Astrocyte (in vitro differentiated cells and primary cell): ENCODE measurements around the gene PDZD2. TPM values are rescaled to one million over a fixed set of nuclear protein-coding genes. Genes with fewer than 3 reads are reported as not detected.

ENCODE experiments used
- DNase-seq: peaks from one replicate; pipeline ENCODE4 v3.0.0-alpha.2; 2010; ENCODE audit warnings: low read depth
- FAIRE-seq: peaks from 2 replicates; lab custom pipeline; 2011; peaks lifted over from hg19 to GRCh38; lab: Jason Lieb, UNC
- H2AFZ ChIP-seq: 2 replicates; pipeline ENCODE4 v1.6.0; 2012; ENCODE audit warnings: low read depth, low read length, inconsistent platforms
- H3K27ac ChIP-seq: 2 replicates; pipeline ENCODE4 v1.5.1; 2011; ENCODE audit warnings: low read depth, low read length, inconsistent platforms
- H3K27me3 ChIP-seq: 2 replicates; pipeline ENCODE4 v1.6.0; 2011; ENCODE audit warnings: low read length, inconsistent platforms; ENCODE audit not compliant: insufficient read depth
- H3K36me3 ChIP-seq: 2 replicates; pipeline ENCODE4 v1.5.1; 2011; ENCODE audit warnings: low read length, inconsistent platforms; ENCODE audit not compliant: insufficient read depth
- H3K4me1 ChIP-seq: 2 replicates; pipeline ENCODE4 v1.5.1; 2011; ENCODE audit warnings: low read length, inconsistent platforms; ENCODE audit not compliant: insufficient read depth
- H3K4me2 ChIP-seq: 2 replicates; pipeline ENCODE4 v1.6.0; 2012; ENCODE audit warnings: low read length, inconsistent platforms
- H3K4me3 ChIP-seq: 2 replicates; pipeline ENCODE4 v1.5.1; 2011; ENCODE audit warnings: low read depth, mild to moderate bottlenecking, low read length, inconsistent platforms; ENCODE audit not compliant: insufficient read depth
- H3K79me2 ChIP-seq: 2 replicates; pipeline ENCODE4 v1.6.0; 2012; ENCODE audit warnings: mild to moderate bottlenecking, low read length, inconsistent platforms; ENCODE audit not compliant: insufficient read depth
- H3K9ac ChIP-seq: 2 replicates; pipeline ENCODE4 v1.6.0; 2012; ENCODE audit warnings: mild to moderate bottlenecking, low read length, inconsistent platforms
- H3K9me3 ChIP-seq: 2 replicates; pipeline ENCODE4 v1.5.1; 2012; ENCODE audit warnings: low read depth, mild to moderate bottlenecking, low read length, inconsistent platforms; ENCODE audit not compliant: insufficient read depth
- H4K20me1 ChIP-seq: 2 replicates; pipeline ENCODE4 v1.6.0; 2012; ENCODE audit warnings: low read length, inconsistent platforms; ENCODE audit not compliant: insufficient read depth
- H3K27ac Mint-ChIP-seq: one replicate; pipeline ENCODE4 v1.8.0; 2021; ENCODE audit warnings: mild to moderate bottlenecking, mixed read lengths; ENCODE audit not compliant: unreplicated experiment
- H3K27me3 Mint-ChIP-seq: one replicate; pipeline ENCODE4 v1.8.0; 2021; ENCODE audit warnings: low read depth, mixed read lengths; ENCODE audit not compliant: unreplicated experiment
- H3K36me3 Mint-ChIP-seq: one replicate; pipeline ENCODE4 v1.8.0; 2021; ENCODE audit warnings: low read depth, mixed read lengths; ENCODE audit not compliant: unreplicated experiment
- H3K4me1 Mint-ChIP-seq: one replicate; pipeline ENCODE4 v1.8.0; 2021; ENCODE audit warnings: low read depth, mixed read lengths; ENCODE audit not compliant: unreplicated experiment
- H3K4me3 Mint-ChIP-seq: one replicate; pipeline ENCODE4 v1.8.0; 2021; ENCODE audit warnings: mild to moderate bottlenecking, moderate library complexity, mixed read lengths; ENCODE audit not compliant: unreplicated experiment
- H3K9me3 Mint-ChIP-seq: one replicate; pipeline ENCODE4 v1.8.0; 2021; ENCODE audit warnings: mild to moderate bottlenecking, mixed read lengths; ENCODE audit not compliant: unreplicated experiment
- EZH2 ChIP-seq: IDR thresholded peaks from 2 replicates; pipeline ENCODE4 v1.6.1; 2012; ENCODE audit warnings: mild to moderate bottlenecking, low read length, inconsistent platforms; ENCODE audit not compliant: insufficient read depth
- total RNA-seq: library from RNA; stranded (reverse); gene quantifications from 2 replicates; pipeline ENCODE4 v1.2.1, GENCODE V29; 2021
- TF ChIP-seq, protein P1 (sequence below): IDR thresholded peaks from 2 replicates; pipeline ENCODE4 v1.5.1; 2011; ENCODE audit warnings: low read depth, mild to moderate bottlenecking, inconsistent platforms, low read length, moderate library complexity; ENCODE audit not compliant: insufficient read depth

The PDZD2 gene
- total RNA-seq, 1 donor from 2014 or later: 10.3 TPM

DNA sequence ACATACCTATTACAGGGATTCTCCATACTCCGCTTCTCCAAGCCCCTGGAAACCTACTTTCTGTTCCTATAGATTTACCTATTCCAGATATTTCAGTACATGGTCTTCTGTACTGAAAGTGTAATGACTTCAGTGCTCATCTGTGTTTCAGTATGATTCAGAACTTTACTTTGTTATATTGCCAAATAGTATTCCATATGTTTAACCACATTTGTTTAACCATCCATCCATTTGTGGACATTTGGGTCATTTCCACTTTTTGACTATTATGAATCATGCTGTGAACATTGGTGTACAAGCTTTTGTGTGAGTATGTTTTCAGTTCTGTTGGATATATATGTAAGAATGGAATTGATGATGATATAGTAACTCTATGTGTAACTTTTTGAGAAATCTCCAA lies 188.9 kb downstream of the PDZD2 start:
- Histone ChIP-seq H3K9ac (no peak overlapping the region), H3K4me1 (no peaks in the 10 kb centered on the region), H3K4me2 (no peak overlapping the region), H2AFZ (no peak overlapping the region), H3K27me3 (peaks cover 4% of the 10 kb centered on the region), H3K27ac (no peak overlapping the region), H4K20me1 (no peaks in the 10 kb centered on the region), H3K9me3 (no peaks in the 10 kb centered on the region), H3K79me2 (no peaks in the 10 kb centered on the region), H3K36me3 (no peaks in the 10 kb centered on the region), H3K4me3 (no peak overlapping the region)
- no peaks in the 10 kb centered on the region for H3K36me3 Mint-ChIP-seq
- H3K27ac Mint-ChIP-seq: no peak overlapping the region
- H3K4me1 Mint-ChIP-seq: peaks cover under 1% of the 10 kb centered on the region
- DNase-seq (peak; percentile 75), FAIRE-seq (no peak)
- H3K9me3 Mint-ChIP-seq: no peaks in the 10 kb centered on the region
- no peak for TF ChIP-seq EZH2
- TF ChIP-seq, protein P1, sequence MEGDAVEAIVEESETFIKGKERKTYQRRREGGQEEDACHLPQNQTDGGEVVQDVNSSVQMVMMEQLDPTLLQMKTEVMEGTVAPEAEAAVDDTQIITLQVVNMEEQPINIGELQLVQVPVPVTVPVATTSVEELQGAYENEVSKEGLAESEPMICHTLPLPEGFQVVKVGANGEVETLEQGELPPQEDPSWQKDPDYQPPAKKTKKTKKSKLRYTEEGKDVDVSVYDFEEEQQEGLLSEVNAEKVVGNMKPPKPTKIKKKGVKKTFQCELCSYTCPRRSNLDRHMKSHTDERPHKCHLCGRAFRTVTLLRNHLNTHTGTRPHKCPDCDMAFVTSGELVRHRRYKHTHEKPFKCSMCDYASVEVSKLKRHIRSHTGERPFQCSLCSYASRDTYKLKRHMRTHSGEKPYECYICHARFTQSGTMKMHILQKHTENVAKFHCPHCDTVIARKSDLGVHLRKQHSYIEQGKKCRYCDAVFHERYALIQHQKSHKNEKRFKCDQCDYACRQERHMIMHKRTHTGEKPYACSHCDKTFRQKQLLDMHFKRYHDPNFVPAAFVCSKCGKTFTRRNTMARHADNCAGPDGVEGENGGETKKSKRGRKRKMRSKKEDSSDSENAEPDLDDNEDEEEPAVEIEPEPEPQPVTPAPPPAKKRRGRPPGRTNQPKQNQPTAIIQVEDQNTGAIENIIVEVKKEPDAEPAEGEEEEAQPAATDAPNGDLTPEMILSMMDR: no peak
- no peak overlapping the region for H3K4me3 Mint-ChIP-seq
- peaks cover 4% of the 10 kb centered on the region for H3K27me3 Mint-ChIP-seq

DNA sequence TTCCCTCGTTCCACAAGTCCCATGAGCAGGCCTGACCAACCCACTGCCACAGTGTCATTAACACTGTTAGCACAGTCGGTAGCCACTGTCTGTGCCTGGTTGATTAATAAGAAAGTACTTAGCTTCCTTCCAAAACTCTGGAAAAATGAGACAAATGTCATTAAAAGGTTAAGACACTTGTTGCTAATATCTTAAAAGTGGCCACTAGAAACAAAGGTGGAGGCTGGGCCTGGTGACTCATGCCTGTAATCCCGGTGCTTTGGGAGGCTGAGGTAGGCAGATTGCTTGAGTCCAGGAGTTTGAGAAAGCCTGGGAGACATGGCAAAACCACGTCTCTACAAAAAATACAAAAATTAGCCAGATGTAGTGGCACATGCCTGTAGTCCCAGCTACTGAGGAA lies 194.0 kb downstream of the PDZD2 start:
- Histone ChIP-seq H3K4me1 (no peaks in the 10 kb centered on the region), H3K36me3 (no peaks in the 10 kb centered on the region), H2AFZ (no peak overlapping the region), H3K27me3 (no peaks in the 10 kb centered on the region), H3K27ac (no peak overlapping the region), H3K79me2 (no peaks in the 10 kb centered on the region), H3K9ac (no peak overlapping the region), H3K9me3 (no peaks in the 10 kb centered on the region), H3K4me2 (no peak overlapping the region), H4K20me1 (no peaks in the 10 kb centered on the region), H3K4me3 (no peak overlapping the region)
- no peaks in the 10 kb centered on the region for H3K9me3 Mint-ChIP-seq
- H3K27me3 Mint-ChIP-seq: no peaks in the 10 kb centered on the region
- H3K4me3 Mint-ChIP-seq: no peak overlapping the region
- no peak for FAIRE-seq
- no peak for TF ChIP-seq EZH2
- TF ChIP-seq, protein P1: no peak
- peak; percentile 22 for DNase-seq
- H3K27ac Mint-ChIP-seq: no peak overlapping the region
- H3K4me1 Mint-ChIP-seq: peaks cover 4% of the 10 kb centered on the region
- no peaks in the 10 kb centered on the region for H3K36me3 Mint-ChIP-seq

DNA sequence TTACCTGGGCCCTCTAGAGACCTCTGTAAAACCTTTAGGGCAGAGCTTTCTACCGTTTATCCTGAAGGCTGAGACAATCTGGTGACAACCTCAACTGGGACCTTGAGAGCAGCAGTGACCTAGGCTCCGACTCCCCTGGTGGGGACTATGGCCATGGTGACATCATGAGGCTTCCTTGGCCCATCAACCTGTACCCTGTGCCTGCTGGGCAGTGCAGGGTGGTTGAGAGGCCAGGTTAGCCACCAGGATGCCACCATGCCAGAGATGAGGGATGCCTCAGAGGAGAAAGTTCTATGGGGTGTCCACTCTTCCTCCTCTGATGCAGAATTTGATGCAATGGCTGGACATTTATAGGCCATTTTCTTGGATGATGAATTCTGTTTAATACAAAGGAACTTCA lies 194.8 kb downstream of the PDZD2 start:
- H3K4me1 Mint-ChIP-seq: peaks cover 4% of the 10 kb centered on the region
- no peak overlapping the region for H3K9ac ChIP-seq
- H3K4me3 Mint-ChIP-seq: no peak overlapping the region
- H3K27me3 Mint-ChIP-seq: no peaks in the 10 kb centered on the region
- no peak for DNase-seq
- H2AFZ ChIP-seq: no peak overlapping the region
- no peak overlapping the region for H3K4me3 ChIP-seq
- H4K20me1 ChIP-seq: no peaks in the 10 kb centered on the region
- no peaks in the 10 kb centered on the region for H3K9me3 ChIP-seq
- H3K9me3 Mint-ChIP-seq: no peaks in the 10 kb centered on the region
- no peaks in the 10 kb centered on the region for H3K36me3 Mint-ChIP-seq
- no peak for TF ChIP-seq EZH2
- TF ChIP-seq, protein P1: no peak
- no peak overlapping the region for H3K27ac Mint-ChIP-seq
- H3K27ac ChIP-seq: no peak overlapping the region
- H3K4me2 ChIP-seq: no peak overlapping the region
- no peaks in the 10 kb centered on the region for H3K27me3 ChIP-seq
- H3K36me3 ChIP-seq: no peaks in the 10 kb centered on the region
- H3K4me1 ChIP-seq: no peaks in the 10 kb centered on the region
- no peaks in the 10 kb centered on the region for H3K79me2 ChIP-seq
- FAIRE-seq: no peak
